GM19238 (cell line): ENCODE measurements around the gene CTXND1.
"Not testable (repeated sequence)": the region's sequence is repeated elsewhere in the genome, so short reads cannot be mapped to it uniquely, and the experiment has no call there.

ENCODE experiments used
- DNase-seq: peaks from one replicate; pipeline ENCODE4 v3.0.0; 2011; ENCODE audit warnings: low spot score; ENCODE audit not compliant: insufficient read length

Gene CTXND1

DNA sequence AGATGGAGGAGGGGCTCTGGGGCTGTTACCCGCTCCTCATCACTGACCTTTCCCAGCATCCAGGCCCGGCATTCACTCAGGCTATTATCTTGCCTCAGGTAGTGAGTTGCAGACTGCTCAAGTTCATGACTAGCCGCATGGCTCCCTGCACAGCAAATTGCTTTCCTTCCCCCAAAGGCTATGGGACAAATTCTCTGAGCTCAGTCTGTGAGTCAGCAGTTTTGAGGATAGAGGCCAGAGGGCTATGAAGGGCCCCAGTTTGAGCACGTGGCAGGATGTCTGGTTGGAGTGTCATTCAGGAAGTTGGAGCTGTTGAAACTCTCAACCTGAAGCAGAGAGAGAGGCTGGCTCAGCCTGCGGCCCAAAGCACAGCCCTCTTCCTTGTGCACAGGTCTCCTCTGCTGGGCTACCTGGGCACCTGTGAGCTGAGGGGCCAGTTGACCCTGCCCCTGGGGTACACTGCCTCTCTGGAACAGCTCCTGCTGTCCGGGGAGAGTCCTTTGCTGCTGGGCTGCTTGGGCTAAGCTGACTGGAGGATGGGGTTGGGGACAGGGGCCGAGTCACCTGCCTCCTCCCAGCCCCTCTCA lies 91.3 kb downstream of the CTXND1 start:
- peak; percentile 40 for DNase-seq

GRCh38 chr15:80159811-80160569 lies 92.0 kb downstream of the CTXND1 start:
- DNase-seq, result no peak

DNA sequence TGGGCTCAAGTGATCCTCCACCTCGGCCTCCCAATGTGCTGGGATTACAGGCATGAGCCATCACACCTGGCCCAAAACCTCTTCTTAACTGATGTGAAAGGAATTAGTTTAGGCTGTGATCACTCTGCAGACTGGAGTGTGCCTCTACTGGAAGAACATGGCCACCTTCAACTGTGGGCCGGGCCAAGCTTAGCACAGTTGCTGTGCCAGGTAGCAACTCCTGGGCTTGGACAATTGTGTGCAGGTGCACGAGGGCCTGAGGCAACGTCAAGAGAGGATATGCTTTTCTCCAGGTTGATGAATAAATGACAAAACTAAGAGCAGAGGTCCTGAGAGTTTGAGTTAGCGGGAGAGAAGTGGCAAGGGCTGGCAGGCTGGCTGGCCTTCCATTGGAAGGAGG lies 92.7 kb downstream of the CTXND1 start:
- DNase-seq, result no peak

DNA sequence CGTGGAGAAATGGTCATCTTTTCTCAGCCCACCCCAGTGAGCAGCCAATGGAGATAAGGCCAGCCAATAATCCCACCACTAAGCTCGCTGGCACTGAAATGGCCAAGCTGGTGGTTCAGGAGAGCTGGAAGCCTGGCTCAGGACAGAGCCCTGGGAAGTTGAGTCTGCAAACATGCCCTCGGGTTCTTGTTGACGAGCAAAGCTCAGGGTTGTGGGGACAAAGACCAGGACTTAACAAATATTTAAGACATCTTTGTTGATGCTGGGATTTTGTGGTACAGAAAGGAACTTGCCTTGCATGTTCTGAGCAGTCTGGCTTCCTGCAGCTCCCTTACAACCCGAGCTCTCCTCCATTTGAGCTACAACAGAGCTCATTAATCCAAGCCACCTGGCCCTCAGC lies 94.8 kb downstream of the CTXND1 start:
- DNase-seq, result no peak

DNA sequence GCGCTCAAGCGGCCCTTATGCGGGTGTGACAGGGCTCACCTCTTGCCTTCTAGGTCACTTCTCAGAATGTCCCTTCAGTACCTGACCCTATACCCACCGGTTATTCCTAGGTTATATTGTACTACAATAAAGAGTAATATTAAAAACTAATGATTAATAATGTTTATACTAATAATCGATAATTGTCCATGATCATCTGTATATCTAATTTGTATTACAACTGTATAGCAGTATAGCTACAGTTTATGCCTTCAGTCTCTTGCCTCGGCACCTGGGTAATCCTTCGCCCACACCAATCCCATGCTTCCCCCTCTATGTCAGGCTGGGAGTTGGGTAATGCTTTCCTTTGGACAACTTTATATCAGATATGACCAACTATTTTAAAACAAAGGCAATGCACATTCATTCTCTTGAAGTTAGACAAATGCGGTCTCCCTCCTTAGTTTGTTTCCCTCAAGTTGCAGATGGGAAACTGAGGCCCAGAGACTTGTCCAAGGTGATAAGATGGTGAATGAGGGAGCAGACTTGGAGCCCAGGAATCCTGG lies 95.8 kb downstream of the CTXND1 start:
- DNase-seq, result no peak

GRCh38 chr15:80155378-80156175 lies 96.4 kb downstream of the CTXND1 start:
- not testable (repeated sequence) for DNase-seq

GRCh38 chr15:80155001-80155377 lies 97.0 kb downstream of the CTXND1 start:
- no peak for DNase-seq

DNA sequence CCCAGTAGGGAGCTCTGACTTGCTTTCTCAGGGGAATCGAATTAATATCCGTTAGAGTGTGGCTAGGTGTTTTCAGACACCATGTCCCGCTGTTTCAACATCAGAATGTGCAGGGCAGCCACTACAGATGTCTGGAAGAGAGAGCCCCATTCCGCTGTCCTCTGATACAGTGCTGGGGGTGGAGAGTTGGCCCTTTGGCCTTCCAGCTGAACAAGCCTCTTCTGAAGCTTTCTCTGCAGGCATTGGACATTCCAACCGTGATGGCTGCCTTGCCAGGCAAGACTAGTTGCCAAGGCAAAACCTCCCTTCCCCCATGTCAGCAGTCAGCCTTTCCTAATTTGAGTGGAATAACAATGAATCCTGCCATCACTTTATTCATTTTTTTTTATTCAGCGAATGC lies 97.7 kb downstream of the CTXND1 start:
- no peak for DNase-seq

DNA sequence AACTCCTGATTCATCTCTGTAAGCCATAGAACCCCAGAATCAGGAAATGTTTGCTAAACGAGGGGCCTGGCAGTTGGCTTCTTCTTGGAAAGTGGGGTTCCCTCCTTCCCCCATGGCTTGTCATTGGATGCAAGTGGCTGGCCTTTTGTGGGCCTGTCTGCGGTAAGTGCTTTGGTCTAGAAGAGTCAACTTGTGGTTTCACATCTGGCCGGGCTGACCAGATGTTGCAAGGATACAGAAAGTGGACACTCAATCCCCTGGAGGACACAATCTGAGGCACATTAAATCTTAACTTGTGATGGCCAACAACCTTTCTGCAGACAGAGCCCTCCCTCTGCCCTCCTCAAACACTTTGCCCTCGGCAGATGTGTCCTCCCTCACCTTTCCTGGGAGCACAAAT lies 98.1 kb downstream of the CTXND1 start:
- no peak for DNase-seq

DNA sequence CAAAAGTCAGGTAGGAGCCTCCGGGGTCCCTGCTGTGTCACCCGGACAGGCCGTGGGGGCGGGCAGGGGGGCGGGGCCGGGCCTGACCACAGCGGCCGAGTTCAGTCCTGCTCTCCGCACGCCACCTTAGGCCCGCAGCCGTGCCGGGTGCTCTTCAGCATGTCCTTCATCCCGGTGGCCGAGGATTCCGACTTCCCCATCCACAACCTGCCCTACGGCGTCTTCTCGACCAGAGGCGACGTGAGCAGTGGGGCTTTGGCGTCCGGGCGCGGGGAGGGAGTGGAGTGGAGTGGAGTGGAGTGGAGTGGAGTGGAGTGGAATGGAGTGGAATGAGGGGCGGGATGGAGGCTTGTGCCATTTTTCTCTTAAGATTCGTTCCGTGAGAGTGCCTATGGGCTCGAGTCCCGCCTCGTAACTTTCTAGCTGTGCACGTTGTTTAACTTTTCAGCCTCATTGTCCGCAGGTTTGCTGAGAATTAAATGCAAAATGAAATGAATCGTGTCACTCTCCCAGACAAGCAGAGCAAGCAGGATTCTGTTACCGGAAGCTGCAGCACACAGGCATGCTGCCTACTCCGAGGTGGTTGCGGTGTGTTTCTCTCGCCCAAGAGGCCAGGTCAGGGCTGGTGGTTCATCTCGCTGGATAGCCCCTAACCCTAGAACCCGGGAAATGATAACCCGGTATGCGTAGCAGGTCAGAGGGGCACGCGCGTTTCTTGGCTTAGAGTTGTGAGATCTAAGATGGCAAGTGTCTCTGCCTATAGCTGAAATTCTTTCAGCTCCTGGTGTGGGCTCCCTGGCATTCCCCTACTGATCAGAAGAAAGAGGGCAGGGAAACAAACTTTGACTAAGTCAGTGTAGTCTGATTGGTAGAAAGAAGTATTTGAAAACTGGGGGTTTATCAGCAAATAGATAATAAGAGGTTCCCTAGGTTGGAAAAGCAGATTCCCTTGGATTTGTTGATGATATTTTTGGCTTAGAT lies 98.8 kb downstream of the CTXND1 start, which contains the start of gene FAH:
Gene FAH, plus strand, starts transcription at position 104 of the 981 bp plus-strand sequence. Its CDS starts 56 bp downstream, at position 160.
- peak; percentile 23 for DNase-seq

- peak; percentile 90 for DNase-seq
These were observed 99.7 kb downstream of the CTXND1 start for GRCh38 chr15:80152180-80152895.

DNA sequence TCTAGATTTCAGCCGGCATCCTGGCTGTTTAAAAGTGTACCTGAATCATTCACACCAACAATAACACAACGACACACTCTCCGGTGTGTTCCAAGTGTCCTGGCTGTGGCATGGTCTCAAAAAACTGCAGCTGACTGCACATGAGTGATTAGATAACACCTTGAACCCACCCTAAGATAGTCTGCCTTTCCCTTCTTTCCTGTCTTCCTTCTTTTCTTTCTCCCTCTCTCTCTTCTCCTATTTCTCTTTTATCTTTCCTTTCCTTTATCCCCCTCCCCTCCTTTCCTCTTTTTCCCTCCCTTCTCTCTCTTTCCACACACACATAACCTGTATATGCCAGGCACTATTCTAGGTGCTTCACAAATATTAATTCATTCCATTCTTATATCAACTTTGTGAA lies 100.4 kb downstream of the CTXND1 start:
- DNase-seq, result no peak

DNA sequence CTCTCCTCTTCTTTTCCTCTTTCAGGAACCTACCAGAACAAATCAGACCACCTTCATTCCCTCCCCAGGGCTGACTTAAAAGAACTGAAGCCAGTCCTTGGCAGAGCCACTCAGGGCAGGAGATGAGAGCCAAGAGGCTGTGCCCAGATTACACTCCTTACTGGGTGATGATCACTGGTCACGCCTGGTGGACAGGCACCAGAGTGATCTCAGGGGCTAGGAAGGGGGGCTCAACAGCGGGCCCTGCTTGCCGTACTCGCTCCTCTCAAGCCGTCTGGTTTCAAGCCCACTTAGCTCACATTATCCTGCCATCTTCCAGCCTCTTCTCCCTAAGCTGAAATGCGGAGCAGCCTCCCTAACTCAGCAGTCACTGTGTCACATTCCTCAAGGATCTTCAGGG lies 100.9 kb downstream of the CTXND1 start:
- DNase-seq, result no peak
